Measurements from ENCODE around the gene PCDH15.

The PCDH15 gene

DNA sequence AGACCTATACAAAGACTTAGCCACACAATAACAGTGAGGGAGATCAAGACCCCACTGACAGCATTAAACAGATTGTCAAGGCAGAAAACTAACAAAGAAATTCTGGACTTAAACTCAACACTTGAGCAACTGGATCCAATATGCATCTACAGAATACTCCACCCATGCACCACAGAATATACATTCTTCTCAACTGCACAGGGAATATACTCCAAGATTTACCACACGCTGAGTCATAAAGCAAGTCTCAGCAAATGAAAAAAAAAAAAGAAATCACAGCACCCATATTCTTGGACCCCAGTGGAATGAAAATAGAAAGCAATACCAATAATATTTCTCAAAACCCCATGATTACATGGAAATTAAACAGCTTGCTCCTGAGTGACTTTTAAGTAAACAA, 680.2 kb downstream of the PCDH15 start:
- DNase-seq: no peak

DNA sequence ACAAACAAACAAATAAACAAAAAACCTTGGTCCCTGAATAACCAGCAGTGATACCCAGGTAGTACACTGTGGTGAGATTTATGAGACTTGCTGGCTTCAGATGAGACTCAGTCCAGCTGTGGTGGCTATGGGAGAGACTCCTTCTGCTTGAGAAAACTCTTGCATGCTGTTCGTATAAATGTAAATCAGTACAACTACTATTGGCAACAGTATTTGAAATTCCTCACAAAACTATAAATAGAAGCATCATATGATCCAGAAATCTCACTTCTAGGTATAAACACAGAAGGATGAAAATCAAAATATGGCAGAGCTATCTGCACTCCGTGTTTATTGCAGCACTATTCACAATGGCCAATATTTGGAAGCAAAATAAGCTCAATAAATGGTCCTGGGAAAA, 692.1 kb downstream of the PCDH15 start:
- no peak for DNase-seq

DNA sequence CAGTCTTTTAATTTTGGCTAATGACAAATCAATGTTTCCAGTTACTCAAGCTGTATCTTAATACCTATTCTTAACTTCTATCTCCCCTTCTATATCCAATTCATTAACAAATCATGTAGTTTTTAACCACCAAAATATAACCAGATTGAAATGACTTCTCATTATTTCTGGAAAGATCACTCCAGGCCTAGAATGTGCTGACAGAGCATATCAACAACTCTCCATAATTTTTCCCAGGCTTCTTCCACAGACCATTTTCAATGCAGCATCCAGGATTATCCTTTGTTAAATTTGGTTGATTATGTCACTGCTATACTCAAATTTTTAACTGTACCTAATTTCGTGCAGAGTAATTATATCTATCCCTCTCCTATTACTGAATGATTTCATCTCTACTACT, 704.1 kb downstream of the PCDH15 start:
- DNase-seq: no peak

DNA sequence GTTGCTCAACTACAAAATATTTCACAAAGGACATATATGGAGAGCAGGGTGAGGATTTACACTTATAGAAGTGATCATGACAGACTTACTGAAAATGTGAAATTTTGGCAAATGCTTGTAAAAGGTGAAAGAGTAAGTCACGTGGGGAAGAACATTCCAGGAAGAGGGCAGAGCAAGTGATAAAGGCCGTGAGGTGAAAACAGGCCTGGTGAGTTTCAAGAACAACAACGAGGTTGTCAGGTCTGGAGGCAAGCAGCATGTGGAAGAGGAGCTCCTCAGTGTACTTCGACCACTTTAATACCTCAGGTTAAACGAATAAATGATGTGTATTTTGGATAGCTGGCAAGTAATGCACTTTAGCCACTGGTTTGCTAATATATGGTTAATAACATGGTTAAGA, 706.7 kb downstream of the PCDH15 start:
- DNase-seq: no peak

GRCh38 chr10:54091237-54091636, 709.8 kb downstream of the PCDH15 start:
- DNase-seq: no peak

- DNase-seq: no peak
Observed at GRCh38 chr10:54081950-54082349, 719.1 kb downstream of the PCDH15 start.

DNA sequence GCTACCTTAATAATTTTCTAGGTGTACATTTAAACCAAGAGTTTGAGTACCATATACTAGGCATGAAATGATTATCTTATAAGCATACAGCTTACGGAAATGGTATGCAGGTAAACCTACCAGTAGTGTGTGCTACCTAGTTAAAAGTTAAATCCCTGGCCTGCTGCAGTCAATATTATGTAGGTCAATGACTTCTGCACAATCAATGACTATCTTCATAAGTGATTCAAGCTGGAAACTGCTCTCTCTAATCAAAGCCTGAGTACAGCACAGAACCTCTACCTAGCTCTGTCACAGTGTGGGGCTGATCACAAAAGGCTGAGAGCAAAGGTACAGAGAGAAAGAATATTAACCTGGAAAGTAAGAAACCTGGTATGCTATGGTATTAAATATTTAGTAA, 733.7 kb downstream of the PCDH15 start:
- no peak for DNase-seq

DNA sequence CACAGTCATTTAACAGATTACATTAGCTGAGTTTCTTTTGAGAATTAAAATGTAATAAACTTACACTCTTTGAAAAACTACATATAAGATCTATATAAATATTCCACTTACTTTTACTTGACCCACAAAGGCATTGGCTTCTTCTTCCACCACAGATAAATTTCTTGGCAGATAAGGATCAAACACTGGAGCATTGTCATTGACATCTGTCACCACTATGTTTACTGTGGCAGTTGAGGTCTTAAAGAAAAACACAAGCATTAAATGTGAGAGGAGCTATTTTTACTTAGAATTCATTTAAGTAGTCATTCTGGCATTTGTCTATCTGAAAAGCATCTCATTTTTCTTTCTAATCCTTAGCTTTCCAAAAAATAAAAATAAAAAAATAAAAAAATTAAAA, 734.4 kb downstream of the PCDH15 start:
- no peak for DNase-seq

GRCh38 chr10:54065106-54065505, 735.9 kb downstream of the PCDH15 start:
- DNase-seq: peak in 1 of 2 donors; percentile 1

GRCh38 chr10:54064215-54064614, 736.8 kb downstream of the PCDH15 start:
- DNase-seq: no peak

DNA sequence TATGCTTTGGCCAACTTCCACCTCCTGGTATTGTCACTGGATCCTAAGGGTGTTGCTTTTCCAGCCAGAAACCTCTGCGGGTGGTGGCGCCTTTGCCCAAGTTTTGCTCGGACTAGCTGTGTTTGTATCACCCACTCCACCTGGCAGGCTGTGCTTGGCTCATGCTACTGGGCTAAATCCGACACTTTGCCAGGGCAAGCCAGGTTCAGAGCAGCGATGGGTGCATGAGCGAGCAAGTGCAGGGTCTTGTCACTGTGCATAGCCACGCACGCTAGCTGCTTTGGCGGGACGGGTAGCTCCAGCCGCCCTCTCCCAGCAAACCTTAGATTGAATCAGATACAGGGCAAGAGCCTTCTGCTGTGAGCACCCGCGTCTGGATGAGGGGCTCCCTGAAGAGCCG, 737.5 kb downstream of the PCDH15 start:
- DNase-seq: no peak

GRCh38 chr10:54060572-54060971, 740.5 kb downstream of the PCDH15 start:
- no peak for DNase-seq

DNA sequence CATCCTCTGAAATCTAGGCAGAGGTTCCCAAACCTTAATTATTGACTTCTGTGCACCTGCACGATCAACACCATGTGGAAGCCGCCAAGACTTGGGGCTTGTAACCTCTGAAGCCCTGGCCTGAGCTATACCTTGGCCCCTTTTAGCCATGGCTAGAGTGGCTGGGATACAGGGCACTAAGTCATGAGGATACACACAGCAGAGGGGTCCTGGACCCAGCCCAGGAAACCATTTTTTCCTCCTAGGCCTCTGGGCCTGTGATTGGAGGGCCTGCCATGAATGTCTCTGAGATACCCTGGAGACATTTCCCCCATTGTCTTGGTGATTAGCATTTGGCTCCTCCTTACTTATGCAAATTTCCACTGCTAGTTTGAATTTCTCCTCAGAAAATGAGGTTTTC, 743.7 kb downstream of the PCDH15 start:
- no peak for DNase-seq

GRCh38 chr10:54026340-54026739, 774.7 kb downstream of the PCDH15 start:
- no peak for DNase-seq

- DNase-seq: no peak
Observed at GRCh38 chr10:54011117-54011516, 789.9 kb downstream of the PCDH15 start.

DNA sequence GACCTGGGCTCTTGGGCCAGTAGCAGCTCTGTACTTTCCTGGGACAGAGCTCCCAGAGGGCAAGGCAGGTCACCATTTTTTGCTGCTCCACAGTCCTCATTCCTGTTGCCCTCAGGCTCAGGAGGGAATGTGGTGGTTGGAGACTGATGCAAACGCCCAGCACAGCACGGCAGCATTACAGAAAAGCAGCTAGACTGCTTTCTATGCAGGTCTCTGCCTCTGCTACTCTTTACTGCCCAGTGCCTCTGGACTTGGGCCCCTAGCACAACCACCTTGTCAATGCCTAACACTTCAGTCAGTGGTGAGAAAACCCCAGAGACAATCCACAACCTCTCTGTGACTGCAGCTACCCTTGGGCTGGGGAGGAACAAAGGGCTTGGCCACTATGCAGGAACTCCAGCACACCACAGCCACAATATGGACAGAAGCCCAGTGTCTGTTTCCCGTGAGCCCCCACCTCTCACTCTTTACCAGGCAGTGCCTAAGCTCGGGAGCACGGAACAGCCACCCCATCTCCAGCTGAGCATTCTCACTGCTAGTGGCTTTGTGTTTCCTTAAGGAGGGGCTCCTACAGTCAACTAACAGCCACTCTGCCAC, 790.6 kb downstream of the PCDH15 start:
- DNase-seq: no peak

DNA sequence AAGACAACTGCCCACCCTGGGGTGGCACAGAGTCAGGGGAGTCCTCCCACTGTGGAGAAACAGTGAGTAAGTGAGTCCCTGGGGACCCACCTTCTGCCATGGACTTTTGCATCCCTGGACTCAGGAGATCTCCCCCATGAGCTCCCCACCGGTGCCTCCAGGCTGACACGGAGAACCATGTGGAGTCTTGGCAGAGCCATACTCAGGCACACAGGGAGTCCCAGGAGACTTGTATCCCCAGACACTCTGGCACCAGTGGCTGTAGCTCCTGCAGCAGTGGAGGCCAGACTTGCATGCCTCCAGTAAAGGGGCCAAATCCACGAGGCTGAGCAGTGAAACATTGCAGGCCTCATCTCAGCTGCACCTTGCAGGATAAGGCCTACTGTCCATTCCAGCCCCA, 791.4 kb downstream of the PCDH15 start:
- no peak for DNase-seq

DNA sequence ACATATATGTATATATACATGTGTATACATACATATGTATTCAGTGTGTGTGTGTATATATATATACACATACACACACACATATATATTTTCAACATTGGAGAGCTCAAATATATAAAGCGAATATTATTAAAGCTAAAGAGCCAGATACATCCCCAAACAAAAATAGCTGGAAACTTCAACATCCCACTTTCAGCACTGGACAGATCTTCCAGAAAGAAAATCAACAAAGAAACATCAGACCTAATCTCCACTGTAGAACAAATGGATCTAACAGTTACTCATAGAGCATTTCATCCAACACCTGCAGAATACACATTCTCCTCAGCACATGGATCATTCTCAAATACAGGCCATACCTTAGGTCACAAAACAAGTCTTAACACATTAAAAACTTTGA, 799.0 kb downstream of the PCDH15 start:
- DNase-seq: no peak

DNA sequence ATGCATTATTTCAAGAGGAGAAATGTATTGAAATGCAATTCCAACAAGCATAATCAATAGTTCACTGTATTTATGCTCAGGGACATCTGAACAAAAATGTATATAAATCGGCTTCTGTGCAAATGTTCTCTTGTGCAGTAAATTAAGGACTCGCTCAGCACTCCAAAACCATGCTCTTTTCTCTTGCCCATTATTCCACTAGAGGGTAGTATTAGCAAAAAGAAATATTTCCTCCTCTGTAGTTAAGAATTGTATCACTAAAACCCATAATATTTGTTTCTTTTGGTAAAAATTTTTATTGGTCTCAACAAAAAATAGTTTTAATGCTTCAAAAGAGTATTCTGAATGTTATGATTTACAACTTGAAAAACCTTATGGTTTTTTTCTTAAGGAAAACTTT, 803.1 kb downstream of the PCDH15 start:
- DNase-seq: no peak

- no peak for DNase-seq
Observed at GRCh38 chr10:53990799-53991238, 810.2 kb downstream of the PCDH15 start.

DNA sequence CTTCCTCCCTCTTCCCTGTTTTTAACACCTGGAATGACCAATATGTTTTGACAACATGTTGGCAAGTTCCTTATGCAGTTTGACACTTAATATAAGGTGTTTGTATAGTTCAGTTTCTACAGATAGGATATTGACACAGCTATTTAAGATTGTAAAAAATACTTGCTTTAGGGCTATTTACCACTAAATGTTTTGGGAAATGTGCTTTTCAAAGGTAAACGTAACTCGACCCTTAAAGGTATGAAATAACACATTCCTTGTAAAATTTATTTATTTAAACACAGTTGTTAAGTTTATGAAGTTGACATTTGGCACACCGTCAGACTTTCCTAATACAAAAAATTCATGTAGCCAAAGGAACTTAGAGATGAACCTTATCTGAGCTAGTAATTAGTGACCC, 817.6 kb downstream of the PCDH15 start:
- DNase-seq: no peak

- DNase-seq: no peak
Observed at GRCh38 chr10:53980210-53980609, 820.8 kb downstream of the PCDH15 start.

DNA sequence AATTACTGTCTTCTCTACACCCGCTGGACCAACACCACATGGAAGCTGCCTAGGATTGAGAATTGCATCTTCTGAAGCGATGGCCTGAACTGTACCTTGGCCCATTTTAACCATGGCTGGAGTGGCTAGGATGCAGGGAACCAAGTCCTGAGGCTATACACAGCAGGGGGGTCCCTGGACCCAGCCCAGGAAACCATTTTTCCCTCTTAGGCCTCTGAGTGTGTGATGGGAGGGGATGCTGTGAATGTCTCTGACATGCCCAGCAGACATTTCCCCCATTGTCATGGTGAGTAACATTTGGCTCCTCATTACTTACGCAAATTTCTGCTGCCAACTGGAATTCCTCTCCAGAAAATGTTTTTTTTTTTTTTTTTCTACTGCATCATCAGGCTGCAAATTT, 822.7 kb downstream of the PCDH15 start:
- DNase-seq: no peak

DNA sequence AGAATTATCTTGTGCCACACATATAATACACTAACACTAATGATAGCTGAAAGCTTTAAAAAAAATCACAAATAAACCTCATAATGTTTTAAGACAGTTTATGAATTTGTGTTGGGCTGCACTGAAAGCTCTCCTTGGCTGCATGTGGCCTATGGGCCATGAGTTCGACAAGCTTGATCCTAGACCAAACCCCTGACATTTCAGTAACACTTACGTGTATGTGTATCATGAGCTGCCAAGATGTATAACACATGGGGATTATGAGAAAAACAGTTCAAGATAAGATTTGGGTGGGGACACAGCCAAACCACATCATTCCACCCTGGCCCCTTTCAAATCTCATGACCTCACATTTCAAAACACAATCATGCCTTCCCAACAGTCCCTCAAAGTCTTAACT, 823.8 kb downstream of the PCDH15 start:
- no peak for DNase-seq

- no peak for DNase-seq
Observed at GRCh38 chr10:53957401-53957800, 843.6 kb downstream of the PCDH15 start.

GRCh38 chr10:53955091-53955490, 845.9 kb downstream of the PCDH15 start:
- no peak for DNase-seq
